CD4-positive, alpha-beta T cell treated with Interleukin-15 for 1 hour (primary cell): ENCODE data around the gene ADAMTS13.

Source experiments
- DNase-seq: peaks from one replicate; pipeline ENCODE4 v3.0.0-alpha.2; 2020

The ADAMTS13 gene

GRCh38 chr9:133474853-133475252 lies 52.7 kb downstream of the ADAMTS13 start:
- DNase-seq = no peak

DNA sequence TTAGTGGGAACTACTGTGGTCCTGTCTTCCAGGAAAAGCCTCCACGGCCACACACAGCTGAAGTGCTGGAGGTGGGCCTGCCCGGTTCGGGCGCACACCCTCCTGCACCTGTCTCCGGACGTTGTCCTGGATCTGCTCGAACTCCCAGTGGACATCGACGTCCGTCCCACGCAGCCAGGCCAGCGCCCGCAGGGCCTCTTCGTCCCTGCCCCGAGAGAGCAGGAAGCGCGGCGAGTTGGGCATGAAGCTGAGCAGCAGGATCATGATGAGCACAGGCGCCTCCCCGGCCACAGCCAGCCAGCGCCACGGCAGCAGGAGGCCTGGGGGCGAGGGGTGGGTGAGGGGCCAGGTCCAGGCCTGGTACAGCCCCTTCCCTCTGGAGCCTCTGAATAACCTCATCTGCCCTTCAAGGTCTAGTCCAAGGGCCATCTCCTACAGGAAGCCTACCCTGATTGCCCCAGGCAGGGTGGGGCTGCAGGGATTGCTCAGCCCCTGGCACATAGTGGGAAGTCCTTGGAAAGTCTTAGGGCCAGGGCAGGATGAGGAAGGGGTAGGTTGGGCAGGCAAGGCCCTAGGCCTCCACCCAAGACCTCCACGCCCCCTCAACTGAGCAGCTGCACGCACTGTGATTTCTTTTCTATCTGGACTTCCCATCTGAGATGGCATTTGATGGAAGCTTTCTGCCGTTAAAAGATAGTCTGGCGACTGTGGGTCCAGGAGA lies 53.3 kb downstream of the ADAMTS13 start:
- DNase-seq = no peak

DNA sequence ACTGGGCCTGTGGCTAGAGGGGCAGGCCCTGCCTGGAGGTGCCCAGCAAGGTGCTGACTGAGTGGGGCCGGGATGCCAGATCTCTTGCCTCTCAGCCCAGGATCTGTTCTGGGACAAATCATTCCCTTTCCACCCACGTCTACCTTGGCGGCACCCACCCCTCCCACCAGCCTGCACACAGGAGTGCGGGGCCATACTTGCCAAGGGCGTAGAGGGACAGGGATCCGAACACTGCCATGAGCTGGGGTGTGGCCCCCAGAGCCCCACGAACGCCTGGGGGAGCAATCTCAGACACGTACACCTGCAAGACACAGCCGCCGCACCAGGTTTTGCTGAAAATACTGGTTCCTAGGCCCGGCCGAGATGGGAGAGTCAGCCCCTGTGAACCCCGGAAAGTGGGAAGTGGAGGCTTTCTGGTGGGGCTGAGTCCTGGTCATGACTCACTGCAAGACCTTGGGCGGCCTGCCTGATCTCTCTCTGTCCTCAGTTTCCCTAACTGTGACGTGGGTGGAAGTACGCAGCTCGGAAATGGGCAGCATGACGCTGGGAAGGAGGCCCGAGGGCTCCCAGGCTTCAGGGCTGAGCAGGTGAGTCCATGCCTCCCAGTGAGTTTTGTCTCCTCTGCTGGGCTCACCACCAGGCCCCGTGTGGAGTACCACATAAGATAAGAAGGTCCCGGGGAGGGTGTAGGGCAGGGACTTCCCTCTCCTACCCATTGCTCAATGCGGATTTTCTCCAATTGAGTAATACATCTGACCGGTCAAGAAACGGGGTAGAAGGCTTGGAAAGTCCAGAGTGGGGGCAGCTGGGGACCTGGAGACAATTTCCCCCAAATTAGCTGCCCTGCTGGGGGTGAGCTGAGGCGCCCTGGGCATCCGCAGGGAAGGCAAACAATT lies 54.1 kb downstream of the ADAMTS13 start:
- peak; percentile 69 for DNase-seq

DNA sequence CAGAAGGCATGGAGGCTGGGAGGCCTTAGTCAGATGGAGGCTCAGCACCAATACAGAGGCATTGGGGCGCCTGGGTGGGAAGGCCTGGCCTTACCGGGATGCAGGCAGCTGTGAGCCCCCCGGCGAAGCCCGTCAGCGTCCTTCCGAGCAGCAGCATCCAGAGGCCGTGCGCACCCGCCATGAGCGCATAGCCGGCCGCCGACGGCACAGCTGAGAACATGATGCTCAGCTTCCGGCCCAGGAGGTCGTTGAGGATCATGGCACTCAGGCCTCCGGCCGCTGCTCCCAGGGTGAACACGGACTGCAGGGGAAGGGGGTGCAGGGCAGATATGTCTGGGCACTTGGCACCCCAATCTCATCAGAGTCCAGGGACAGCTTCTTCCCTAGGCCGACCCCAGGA lies 54.8 kb downstream of the ADAMTS13 start:
- DNase-seq = no peak

- DNase-seq = no peak
Observed at GRCh38 chr9:133477461-133477860, 55.3 kb downstream of the ADAMTS13 start.

DNA sequence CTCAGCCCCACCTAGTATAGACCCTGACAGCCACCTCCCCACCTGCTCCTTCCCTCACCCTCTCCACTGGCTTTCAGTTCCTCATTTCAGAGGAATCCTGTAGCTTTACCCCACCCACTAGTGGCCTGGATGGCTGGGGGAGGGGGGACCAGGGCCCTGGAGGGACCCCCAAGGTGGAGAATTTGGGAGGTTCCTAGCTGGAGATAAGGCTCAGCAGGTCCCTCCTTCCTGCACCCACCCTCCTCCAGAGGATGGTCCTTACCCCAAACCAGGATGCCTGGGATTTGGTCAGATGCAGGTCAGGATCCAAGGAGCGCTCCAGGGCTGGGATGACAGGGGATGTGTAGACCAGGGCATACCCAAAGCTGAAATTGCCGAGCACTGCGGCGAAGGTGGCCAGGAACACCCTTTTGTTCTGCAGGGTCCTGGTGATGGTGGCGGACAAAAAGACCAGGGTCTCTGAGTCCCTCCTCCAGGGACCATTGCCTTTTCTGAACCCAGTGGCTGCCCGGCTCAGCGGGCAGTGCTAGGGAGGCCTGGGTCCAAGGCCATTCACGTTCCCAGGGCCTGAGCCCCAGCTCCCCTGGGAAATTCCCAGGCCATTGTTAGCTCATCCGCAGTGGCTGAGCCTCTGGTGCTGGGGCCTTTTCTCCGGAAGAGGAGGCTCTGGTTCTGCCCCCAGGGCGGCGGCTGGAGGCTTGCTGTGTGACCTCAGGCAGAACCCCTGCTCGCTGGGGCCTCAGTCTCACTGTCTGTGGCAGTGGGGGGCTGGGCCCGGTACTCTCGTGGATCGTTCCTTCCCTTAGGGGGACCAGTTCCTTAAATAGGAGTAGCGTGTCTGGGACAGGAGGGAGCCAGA lies 56.1 kb downstream of the ADAMTS13 start:
- DNase-seq = peak; percentile 54

DNA sequence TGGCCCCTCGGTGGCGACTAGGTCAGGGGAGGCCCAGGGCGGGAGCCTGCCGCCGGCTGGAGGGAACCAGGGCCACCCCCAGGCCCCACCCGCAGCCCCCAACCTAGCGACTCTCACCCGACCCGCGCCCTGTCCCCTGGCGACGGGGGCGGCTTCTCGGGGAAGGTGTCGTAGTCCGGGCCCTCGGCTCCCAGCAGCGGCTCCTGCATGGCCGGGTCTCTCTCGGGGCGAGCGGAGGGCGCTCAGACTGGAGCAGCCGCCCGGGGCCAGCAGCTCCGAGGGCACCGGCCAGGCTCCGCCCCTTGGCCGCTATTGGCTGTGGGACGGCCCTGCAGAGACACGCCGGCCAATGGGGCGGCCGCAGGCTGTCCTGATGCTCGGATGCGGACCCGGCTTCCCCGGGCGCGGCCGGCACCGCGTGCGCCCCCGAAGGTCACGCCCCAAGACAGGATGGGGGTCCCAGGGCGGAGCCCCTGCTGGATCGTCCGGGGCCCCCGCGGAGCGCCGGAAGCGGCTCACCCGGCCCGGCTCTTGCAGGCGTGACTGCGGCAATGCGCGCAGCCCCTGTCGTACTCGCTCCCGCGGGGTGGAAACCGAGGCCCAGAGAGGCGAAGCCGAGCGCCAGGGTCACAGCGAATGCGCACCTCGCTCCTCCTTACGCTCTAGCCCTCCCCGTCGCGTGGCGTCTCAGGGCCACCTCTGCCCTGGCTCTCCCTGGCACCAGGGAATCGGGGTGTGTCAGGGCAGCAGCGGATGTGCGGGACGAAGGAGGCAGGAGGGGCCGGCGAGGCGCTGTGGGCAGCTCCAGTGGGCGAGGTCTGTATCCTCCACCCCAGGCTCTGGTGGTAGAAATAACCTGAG lies 56.9 kb downstream of the ADAMTS13 start, which contains the start of gene SLC2A6:
Gene SLC2A6 (minus strand): TSS at position 249 of the 861 bp plus-strand sequence. CDS start 40 bp downstream, at position 209.
- DNase-seq = peak; percentile 86

GRCh38 chr9:133483611-133484010 lies 61.4 kb downstream of the ADAMTS13 start:
- DNase-seq = no peak

DNA sequence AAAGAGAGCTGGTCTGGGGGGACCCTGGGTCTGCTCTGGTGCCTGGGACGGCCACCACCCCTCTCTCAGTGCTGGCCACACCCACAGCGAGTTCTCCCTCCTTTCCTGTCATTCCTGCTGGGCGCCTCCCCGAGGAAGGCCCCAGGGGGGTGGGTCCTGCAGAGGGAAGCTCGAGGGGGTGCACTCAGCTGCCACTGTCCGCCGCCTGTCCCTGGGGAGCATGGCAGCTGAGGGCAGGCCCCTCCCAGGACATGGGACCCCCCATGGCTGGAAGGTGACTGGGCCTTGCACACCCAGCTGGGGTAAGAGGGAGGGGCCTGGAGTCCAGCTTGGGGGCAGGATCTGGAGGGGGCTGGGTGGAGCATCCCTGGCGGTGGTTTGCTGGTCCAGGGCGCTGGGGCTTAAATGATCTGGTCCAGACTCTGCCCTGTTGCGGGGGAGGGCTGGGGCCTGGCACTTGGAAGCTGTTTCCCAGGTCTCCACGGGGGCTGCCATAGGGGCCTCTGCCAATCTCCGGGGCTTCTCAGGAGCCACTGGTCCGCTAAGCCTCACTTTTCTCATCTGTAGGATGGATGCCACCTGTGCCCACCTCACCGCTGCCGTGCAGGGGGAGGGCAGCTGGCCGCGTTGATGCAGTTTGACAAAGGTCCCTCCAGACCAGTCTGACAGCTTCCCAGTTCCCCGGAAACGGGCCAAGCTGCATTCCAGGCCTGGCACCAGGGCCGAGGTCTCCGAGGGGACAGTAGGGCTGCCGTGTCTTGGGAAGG lies 62.7 kb downstream of the ADAMTS13 start:
- no peak for DNase-seq

DNA sequence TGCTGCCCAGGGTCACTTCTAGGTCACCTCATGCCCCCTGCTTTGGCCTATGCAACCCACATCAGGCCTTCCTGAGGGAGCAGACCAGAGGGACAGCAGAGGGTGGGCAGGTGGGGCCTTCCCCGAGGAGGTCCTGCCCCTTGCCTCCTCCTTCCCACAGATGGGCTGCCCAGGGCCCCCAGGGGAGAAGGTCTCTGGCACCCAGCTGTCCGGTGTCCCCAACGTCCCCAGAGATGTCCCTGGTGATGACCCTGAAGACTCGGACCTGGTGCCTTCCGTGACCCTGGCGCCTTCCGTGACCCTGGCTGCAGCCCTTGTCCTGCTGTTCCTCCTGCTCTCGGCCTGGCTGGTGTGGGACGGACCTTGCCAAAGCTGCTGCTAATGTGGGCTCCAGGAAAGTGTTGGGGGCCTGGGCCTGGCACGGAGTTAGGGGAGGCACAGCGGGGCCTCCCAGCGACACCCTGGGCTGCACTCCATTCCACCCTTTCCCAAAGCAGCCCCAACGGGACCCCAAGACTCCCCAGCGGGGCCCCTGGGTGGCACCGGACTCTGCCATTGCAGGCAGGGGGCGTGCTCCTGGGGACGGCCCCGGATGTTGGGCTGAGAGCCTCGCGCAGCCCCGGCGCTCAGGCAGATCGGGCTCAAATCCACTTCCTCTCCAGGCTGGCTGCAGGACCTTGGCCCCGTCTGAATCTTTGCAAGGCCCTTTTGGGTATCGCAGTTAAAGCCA lies 63.5 kb downstream of the ADAMTS13 start:
- DNase-seq = no peak

DNA sequence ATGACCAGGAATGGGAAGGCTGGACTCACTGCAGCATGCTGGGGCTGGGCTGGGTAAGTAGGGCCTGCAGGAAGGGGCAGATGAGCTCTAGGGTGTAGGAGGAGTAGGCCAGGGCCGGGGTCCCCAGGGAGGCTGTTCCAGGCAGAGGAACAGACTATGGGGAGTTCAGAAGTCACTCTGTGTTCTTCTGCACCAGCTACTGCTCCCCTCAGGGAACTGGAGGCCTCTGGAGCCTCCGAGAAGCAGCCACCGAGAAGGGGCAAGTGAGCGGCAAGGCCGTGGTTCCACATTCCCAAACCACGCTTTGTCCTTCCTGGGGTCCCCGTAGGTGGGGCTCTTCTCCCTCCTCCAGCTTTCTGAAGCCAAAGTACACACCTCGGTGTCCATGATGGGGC lies 65.2 kb downstream of the ADAMTS13 start:
- DNase-seq = no peak

DNA sequence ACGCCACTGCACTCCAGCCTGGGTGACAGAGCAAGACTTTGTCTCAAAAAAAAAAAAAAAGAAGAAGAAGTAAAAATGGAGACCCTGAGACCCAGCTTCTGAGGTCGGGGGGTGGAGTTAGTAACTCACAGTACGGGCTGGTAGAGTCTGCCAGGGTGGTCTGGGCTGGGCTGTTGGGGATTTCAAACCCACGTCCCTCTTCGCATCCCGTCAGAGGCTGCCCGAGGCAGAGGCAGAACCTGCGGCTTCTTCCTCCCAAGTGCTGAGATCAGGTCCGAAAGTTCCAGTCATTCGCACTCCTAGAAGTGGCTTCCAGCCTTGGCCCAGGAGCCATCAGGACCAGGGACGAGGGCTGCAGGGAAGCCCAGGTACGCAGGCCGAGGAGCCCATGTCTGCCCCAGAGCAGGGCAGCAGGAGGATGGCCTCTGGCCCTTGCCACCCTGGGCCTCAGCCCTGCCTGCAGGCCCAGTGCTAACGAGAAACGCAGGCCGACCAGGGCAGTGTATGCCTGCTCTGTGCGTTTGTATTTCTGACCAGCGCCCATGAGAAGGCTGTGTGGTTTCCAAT lies 66.6 kb downstream of the ADAMTS13 start:
- no peak for DNase-seq

DNA sequence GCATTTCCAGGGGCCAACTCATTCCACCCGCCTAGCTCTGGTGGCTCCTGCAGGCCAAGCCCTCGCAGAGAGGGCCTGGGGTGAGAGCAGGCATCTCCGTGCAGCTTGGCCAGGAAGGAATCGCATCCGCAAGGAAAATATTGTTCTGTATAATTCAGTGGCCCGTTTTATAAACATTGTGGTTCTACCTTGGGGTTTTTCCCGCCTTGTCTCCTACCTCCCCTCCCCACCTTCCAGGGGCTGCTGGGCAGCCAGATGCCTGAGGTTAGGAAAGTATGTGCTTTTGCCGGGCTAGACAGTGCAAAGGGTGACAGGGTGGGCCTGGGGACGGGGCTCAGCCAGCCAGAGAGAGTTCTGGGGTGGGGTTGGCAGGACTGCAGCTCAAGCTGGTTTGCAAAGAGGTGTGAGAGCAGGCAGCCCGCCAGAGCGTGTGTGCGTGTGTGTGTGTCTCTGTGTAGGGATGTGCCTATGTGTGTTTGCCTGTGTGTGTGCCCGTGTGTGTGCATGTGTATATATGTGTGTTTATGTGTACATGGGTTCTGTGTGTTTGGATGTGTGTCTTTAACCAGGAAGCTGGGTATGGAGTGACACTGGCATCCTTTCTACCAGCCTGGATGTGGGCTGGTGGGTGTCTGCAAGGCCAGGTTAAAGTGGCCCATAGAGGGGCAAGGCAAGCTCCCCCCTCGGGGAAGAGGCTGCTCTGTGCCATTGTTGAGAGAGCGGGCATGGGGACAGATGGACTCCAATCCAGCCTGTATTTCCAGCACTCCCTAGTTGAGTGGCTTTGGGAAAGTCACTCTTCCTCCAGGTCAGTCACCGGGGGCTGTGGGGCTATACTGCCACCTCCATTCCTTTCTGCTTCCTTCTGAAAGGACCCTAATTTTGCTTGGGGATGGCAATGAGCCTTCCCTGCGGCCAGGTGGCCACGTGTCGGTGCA lies 67.4 kb downstream of the ADAMTS13 start:
- no peak for DNase-seq

DNA sequence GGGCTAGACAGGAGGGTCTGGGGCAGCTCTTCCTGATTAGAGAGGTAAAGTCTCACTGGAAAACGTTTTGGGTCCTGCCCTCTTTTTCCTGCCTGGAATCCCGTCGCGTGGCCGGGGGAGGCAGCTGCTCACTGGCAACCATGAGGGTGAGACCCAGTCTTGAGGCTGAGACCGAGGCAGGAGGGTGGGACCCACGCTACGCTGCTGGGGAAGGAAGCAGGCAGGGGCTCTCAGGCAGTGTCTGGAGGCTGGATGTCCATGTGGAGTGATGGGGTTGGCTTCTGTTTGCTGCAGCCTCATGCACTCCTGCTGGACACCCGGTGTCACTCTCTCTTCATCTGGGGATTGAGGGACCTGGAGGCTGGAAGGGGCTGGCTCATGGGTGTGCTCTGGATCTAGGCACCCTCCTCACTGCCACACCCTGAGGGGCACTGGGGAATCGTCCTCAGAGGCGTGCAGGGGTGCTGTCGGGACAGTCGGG lies 68.1 kb downstream of the ADAMTS13 start:
- no peak for DNase-seq

- DNase-seq = no peak
Observed at GRCh38 chr9:133490865-133491655, 68.9 kb downstream of the ADAMTS13 start.

DNA sequence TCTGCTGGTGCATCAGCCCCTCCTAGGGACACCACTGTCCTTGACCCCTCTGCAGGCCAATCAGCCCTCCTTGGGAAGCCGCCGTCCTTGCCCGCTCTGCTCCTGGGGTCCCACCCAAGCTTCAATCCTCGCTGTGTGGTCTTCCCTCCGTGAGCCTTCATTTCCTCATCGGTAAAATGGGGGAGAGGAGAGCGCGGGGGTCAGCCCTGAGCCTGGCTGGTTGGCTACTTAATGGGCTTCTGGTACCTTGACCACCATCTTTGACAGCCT lies 69.4 kb downstream of the ADAMTS13 start:
- DNase-seq = no peak

GRCh38 chr9:133492061-133493021 lies 70.2 kb downstream of the ADAMTS13 start:
- DNase-seq = no peak
